HFFc6 (cell line): ENCODE data around the gene NGB. TPM values are rescaled to one million over a fixed set of nuclear protein-coding genes. Genes with fewer than 3 reads are reported as not detected.

Source experiments
- DNase-seq: peaks from one replicate; pipeline ENCODE4 v3.0.0-alpha.2; 2018
- H3K27ac Mint-ChIP-seq: 2 replicates; pipeline ENCODE4 v1.8.0; 2020; ENCODE audit warnings: mild to moderate bottlenecking, mixed read lengths
- H3K27me3 Mint-ChIP-seq: 2 replicates; pipeline ENCODE4 v1.8.0; 2021; ENCODE audit warnings: mild to moderate bottlenecking, moderate library complexity, mixed read lengths; ENCODE audit not compliant: insufficient read depth
- H3K36me3 Mint-ChIP-seq: 2 replicates; pipeline ENCODE4 v1.8.0; 2021; ENCODE audit warnings: low read depth, mixed read lengths
- H3K4me1 Mint-ChIP-seq: 2 replicates; pipeline ENCODE4 v1.8.0; 2020; ENCODE audit warnings: low read depth, mixed read lengths
- H3K4me3 Mint-ChIP-seq: 2 replicates; pipeline ENCODE4 v1.8.0; 2020; ENCODE audit warnings: mild to moderate bottlenecking, moderate library complexity, mixed read lengths
- H3K9me3 Mint-ChIP-seq: 2 replicates; pipeline ENCODE4 v1.8.0; 2020; ENCODE audit warnings: mild to moderate bottlenecking, mixed read lengths
- total RNA-seq, 6 experiments: library from RNA; stranded (reverse); fragmentation: NEBNext Ultra II Directional; extraction: Animal tissue kit (Norgen Biotek cat#: 25700); gene quantifications; 2 replicates in 1 of 6; 3 replicates in 5 of 6; pipeline ENCODE4 v1.2.3, GENCODE V29; 2021
- TF ChIP-seq, protein P1 (sequence below): fragments of 200-600 bp; sonication (generic); IDR thresholded peaks from 2 replicates; pipeline ENCODE4 v1.5.0; 2021; ENCODE audit warnings: antibody characterized with exemption, mild to moderate bottlenecking

Gene NGB
- total RNA-seq, 6 experiments from 2014 or later = not detected

DNA sequence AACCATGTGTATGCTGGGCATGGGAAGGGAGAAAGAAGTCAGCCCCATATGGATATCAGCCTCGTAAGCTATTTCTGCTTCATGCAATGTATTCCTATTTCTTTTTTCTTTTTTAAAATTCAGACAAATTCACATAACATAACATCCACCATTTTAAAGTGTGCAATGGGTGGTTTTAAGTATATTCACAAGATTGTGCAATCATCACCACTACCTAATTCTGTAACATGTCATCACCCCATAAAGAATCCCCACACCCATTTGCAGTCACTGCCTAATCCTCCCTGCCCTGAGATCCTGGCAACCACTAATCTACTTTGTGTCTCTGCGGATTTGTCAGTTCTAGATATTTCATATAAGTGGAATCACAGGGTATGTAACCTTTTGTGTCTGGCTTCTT lies 40.2 kb upstream of the NGB start:
- TF ChIP-seq, protein P1, sequence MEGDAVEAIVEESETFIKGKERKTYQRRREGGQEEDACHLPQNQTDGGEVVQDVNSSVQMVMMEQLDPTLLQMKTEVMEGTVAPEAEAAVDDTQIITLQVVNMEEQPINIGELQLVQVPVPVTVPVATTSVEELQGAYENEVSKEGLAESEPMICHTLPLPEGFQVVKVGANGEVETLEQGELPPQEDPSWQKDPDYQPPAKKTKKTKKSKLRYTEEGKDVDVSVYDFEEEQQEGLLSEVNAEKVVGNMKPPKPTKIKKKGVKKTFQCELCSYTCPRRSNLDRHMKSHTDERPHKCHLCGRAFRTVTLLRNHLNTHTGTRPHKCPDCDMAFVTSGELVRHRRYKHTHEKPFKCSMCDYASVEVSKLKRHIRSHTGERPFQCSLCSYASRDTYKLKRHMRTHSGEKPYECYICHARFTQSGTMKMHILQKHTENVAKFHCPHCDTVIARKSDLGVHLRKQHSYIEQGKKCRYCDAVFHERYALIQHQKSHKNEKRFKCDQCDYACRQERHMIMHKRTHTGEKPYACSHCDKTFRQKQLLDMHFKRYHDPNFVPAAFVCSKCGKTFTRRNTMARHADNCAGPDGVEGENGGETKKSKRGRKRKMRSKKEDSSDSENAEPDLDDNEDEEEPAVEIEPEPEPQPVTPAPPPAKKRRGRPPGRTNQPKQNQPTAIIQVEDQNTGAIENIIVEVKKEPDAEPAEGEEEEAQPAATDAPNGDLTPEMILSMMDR = no peak
- Mint-ChIP-seq H3K27ac (no peak overlapping the region), H3K4me1 (peaks cover 52% of the 10 kb centered on the region), H3K36me3 (peaks cover 7% of the 10 kb centered on the region; the same call in 1 of the 2 replicates), H3K9me3 (no peaks in the 10 kb centered on the region), H3K27me3 (no peaks in the 10 kb centered on the region; the same call in 1 of the 2 replicates), H3K4me3 (no peak overlapping the region)
- DNase-seq = no peak

DNA sequence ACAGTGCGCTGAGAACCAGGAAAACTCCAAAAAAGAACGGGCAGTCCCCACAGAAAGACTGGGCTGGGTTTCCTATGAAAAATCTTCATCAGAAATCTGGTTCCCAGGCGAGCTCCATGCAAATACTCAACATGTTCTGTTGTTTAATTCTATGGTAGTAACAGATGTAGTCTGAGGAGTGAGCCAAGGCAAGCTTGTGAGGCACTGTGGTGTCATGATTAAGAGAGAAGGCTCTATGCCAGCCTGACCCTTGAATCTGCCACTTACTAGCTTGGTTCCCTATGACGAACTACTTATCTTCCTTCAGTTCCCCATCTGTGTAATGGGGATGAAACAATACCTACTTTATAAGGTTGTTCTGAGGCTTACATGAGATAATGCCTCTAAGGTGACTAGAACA lies 39.0 kb upstream of the NGB start:
- no peak for DNase-seq
- TF ChIP-seq, protein P1 = no peak
- Mint-ChIP-seq H3K4me3 (no peak overlapping the region), H3K27me3 (no peaks in the 10 kb centered on the region; the same call in 1 of the 2 replicates), H3K36me3 (peaks cover 7% of the 10 kb centered on the region; the same call in 1 of the 2 replicates), H3K4me1 (peaks cover 55% of the 10 kb centered on the region), H3K27ac (no peak overlapping the region), H3K9me3 (no peaks in the 10 kb centered on the region)

DNA sequence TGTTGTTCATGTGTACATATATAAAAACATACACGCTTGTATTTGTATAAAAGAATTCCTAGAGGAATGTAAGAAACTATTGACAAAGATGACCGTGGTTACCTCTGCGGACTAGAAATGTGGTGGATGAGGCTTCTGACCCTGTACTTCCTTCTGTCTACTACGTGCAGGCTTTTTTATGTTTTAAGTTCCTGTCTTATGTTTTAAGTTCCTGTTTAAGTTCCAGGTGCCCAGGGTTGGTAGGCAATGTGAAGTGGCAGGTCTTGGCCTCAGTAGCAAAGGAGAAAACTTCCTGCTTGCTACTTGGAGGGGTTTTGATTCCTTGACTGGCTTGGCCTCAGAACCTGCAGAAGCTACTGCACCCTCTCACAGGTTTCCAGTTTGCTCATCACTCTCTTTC lies 38.1 kb upstream of the NGB start:
- H3K27me3 Mint-ChIP-seq = peaks cover 2% of the 10 kb centered on the region
- peaks cover 55% of the 10 kb centered on the region for H3K4me1 Mint-ChIP-seq
- no peak for DNase-seq
- TF ChIP-seq, protein P1 = no peak
- H3K4me3 Mint-ChIP-seq = no peak overlapping the region
- H3K27ac Mint-ChIP-seq = no peak overlapping the region
- H3K9me3 Mint-ChIP-seq = no peaks in the 10 kb centered on the region
- H3K36me3 Mint-ChIP-seq = peaks cover 7% of the 10 kb centered on the region; the same call in 1 of the 2 replicates

DNA sequence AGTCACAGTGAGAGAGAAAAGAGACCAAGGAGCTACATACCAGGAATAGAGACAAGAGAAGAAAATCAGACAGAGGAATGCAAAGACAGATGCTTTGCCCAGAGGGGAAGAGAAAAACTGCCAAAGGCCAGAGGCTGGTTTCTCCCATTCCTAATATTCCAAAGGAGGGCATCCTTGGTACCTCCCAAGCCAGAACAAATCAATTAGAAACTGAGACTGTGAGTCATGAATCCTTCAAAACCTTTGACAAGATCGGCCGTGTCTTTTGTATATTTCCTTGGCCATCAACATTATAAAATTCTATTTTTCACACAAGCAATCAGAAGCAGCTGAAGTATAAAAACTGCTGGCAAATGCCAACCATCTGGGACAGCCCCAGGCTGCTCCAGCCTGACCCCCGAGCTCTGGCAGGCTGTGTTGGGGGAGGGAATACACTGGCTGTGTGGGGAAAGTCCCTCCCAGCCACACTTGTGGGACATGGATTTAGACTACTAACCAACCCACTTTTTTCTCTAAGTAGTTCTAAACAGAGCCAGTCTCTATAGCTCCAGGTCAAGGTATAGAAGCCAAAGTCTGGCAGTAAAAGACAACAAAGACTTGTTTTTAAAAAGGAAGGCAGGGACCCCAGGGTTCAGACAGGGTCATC lies 36.0 kb upstream of the NGB start:
- peaks cover 7% of the 10 kb centered on the region; the same call in 1 of the 2 replicates for H3K36me3 Mint-ChIP-seq
- peaks cover 2% of the 10 kb centered on the region for H3K27me3 Mint-ChIP-seq
- no peaks in the 10 kb centered on the region for H3K9me3 Mint-ChIP-seq
- DNase-seq = peak; percentile 20
- peak overlapping the region; percentile 55 for H3K4me3 Mint-ChIP-seq
- TF ChIP-seq, protein P1 = no peak
- H3K4me1 Mint-ChIP-seq = peaks cover 56% of the 10 kb centered on the region
- H3K27ac Mint-ChIP-seq = peak overlapping the region; percentile 65

DNA sequence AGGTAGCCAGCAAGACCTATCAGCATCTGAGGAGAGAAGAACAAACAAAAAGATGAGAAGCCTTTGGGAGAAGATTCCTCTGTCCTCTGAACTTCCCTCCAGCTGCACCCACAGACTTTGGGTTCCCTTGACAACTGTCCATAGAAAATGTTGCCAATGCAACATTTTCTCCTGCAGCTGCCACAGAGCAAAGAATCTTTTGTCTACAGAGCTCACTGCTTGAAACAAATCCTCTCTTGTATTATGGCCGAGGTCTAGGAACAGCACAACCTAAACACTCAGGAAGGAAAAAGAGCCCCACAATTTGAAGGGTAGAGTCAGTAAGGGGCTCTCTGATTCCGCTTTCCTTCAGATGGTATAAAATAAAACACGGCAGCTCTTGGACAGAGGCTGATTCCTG lies 35.4 kb upstream of the NGB start:
- peak overlapping the region; percentile 65 for H3K27ac Mint-ChIP-seq
- peaks cover 53% of the 10 kb centered on the region for H3K4me1 Mint-ChIP-seq
- H3K9me3 Mint-ChIP-seq = no peaks in the 10 kb centered on the region
- no peak for DNase-seq
- TF ChIP-seq, protein P1 = no peak
- peaks cover 5% of the 10 kb centered on the region; the same call in 1 of the 2 replicates for H3K36me3 Mint-ChIP-seq
- peak overlapping the region; percentile 55 for H3K4me3 Mint-ChIP-seq
- H3K27me3 Mint-ChIP-seq = peaks cover 2% of the 10 kb centered on the region
